GM06990 (cell line): ENCODE results near the gene CFDP1.

Experiments used
- DNase-seq: peaks from one replicate; pipeline ENCODE4 v3.0.0-alpha.2; 2011; ENCODE audit not compliant: insufficient read length; ENCODE audit errors: extremely low read depth
- H3K27me3 ChIP-seq: replicated peaks from 2 replicates; pipeline ENCODE4 v1.6.0; 2011; ENCODE audit warnings: low read length; ENCODE audit not compliant: control insufficient read depth, insufficient read depth
- H3K36me3 ChIP-seq: 2 replicates; pipeline ENCODE4 v1.5.1; 2011; ENCODE audit warnings: low read length; ENCODE audit not compliant: control insufficient read depth, insufficient read depth
- H3K4me3 ChIP-seq: replicated peaks from 2 replicates; pipeline ENCODE4 v1.5.1; 2011; ENCODE audit warnings: low read depth, mild to moderate bottlenecking, control low read depth, low read length
- CTCF ChIP-seq: IDR thresholded peaks from 2 replicates; pipeline ENCODE4 v1.5.1; 2011; ENCODE audit warnings: low read length, control low read depth, mild to moderate bottlenecking, inconsistent platforms; ENCODE audit not compliant: insufficient read depth, poor library complexity, severe bottlenecking

The CFDP1 gene

DNA sequence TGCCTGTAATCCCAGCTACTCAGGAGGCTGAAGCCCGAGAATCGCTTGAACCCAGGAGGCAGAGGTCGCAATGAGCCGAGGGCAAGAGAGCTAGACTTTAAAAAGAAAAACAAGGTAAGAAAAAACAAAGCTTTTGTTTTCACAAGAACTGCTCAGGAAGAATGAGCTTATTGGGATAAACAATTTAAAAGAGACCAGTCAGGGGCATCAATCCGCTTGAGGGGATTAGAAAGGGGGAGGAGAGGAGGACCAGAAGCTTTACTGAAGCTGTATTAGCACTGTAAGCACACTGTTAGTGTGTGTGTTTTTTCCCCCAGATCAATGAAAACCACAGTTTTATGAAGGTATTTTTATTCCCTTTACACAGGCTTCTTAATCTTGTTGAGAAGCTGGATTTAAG lies 22.4 kb upstream of the CFDP1 start:
- H3K27me3 ChIP-seq, result no peaks in the 10 kb centered on the region
- no peak for DNase-seq
- H3K4me3 ChIP-seq, result no peak overlapping the region
- no peak for TF ChIP-seq CTCF
- peaks cover 2% of the 10 kb centered on the region for H3K36me3 ChIP-seq

GRCh38 chr16:75452464-75453190 lies 19.3 kb upstream of the CFDP1 start:
- no peak for DNase-seq
- Histone ChIP-seq H3K27me3 (no peaks in the 10 kb centered on the region), H3K36me3 (no peaks in the 10 kb centered on the region; the same call in none of the 2 replicates), H3K4me3 (no peak overlapping the region)
- no peak for TF ChIP-seq CTCF

DNA sequence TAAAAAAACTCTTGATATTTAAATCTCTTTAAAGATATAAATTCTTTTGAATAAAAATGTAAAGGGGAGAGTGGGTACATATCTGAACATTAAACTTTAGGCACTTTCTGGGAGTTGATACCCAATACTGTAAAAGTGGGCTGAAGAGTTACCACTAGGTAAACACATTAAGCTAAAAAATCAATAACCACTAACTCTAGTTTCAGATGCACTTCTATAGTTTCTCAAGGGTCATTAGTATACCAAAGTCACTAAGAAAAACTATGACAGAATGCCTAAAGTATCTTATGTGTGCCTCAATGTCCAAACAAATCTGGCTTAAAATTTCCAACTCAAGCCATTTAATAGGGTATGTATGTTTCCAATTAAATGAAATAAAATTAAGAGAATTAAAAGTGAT lies 13.1 kb upstream of the CFDP1 start:
- Histone ChIP-seq H3K4me3 (no peak overlapping the region), H3K36me3 (no peaks in the 10 kb centered on the region; the same call in none of the 2 replicates), H3K27me3 (no peaks in the 10 kb centered on the region)
- DNase-seq, result no peak
- TF ChIP-seq CTCF, result no peak

GRCh38 chr16:75445298-75445697 lies 12.0 kb upstream of the CFDP1 start:
- Histone ChIP-seq H3K27me3 (no peaks in the 10 kb centered on the region), H3K36me3 (no peaks in the 10 kb centered on the region; the same call in 1 of the 2 replicates), H3K4me3 (no peak overlapping the region)
- DNase-seq, result no peak
- TF ChIP-seq CTCF, result no peak

DNA sequence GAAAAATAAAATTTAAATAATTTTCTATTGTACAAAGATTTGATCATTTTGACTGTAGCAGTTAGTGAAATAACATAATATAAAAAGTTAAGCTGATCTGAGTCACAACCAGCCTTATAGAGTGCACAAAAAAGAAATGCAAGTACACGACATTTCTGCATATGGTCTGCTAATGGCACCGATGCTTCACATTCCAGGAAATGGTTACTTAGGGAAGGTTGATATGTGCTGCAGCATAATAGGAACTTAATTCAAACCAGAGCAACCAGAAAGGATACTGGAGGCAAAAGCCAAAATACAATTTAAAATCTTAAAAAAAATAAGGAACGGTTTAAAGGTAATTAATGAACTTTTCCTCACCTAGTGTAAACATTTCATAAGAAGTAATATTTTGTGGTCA lies 10.0 kb upstream of the CFDP1 start:
- Histone ChIP-seq H3K36me3 (no peaks in the 10 kb centered on the region), H3K27me3 (no peaks in the 10 kb centered on the region), H3K4me3 (no peak overlapping the region)
- TF ChIP-seq CTCF, result no peak
- no peak for DNase-seq
